Measurements from ENCODE around the gene CNTNAP2.

- TF ChIP-seq CTCF (conservative IDR thresholded peaks at IDR 0.05; ENCODE audit: low read depth, low read length) = no peak
- no peak for TF ChIP-seq CEBPB (IDR thresholded peaks at IDR 0.05; ENCODE audit: low read depth, low read length)
- TF ChIP-seq SMC3 (IDR thresholded peaks at IDR 0.05; ENCODE audit: low read depth, low read length) = no peak
- no peak for TF ChIP-seq CHD1 (IDR thresholded peaks at IDR 0.05; ENCODE audit: low read depth, low read length)
Measured at GRCh38 chr7:148232784-148233183, 2116.2 kb downstream of the CNTNAP2 start.
